Nephron (organoid): ENCODE measurements around the gene CEP192.

ENCODE experiments used
- H3K27ac Mint-ChIP-seq, 3 experiments: 2 replicates each; pipeline ENCODE4 v1.8.0; 2020; ENCODE audit warnings: mixed read lengths in 3 of 3, mild to moderate bottlenecking in 2 of 3, moderate library complexity in 1 of 3
- H3K27me3 Mint-ChIP-seq: 2 replicates; pipeline ENCODE4 v1.8.0; 2021; ENCODE audit warnings: low read depth, mild to moderate bottlenecking, moderate library complexity, mixed read lengths
- H3K36me3 Mint-ChIP-seq: 2 replicates; pipeline ENCODE4 v1.8.0; 2020; ENCODE audit warnings: low read depth, mixed read lengths
- H3K4me1 Mint-ChIP-seq: 2 replicates; pipeline ENCODE4 v1.8.0; 2020; ENCODE audit warnings: mixed read lengths
- H3K4me3 Mint-ChIP-seq, 3 experiments: 2 replicates each; pipeline ENCODE4 v1.8.0; 2020; ENCODE audit warnings: mild to moderate bottlenecking in 3 of 3, mixed read lengths in 3 of 3, moderate library complexity in 2 of 3
- H3K9me3 Mint-ChIP-seq: 2 replicates; pipeline ENCODE4 v1.8.0; 2020; ENCODE audit warnings: mixed read lengths
- CTCF ChIP-seq, 3 experiments: fragments of 200-600 bp; sonication (generic); IDR thresholded peaks; one replicate each; pipeline ENCODE4 v1.5.0; 2021; ENCODE audit warnings: antibody characterized with exemption in 3 of 3; ENCODE audit not compliant: unreplicated experiment in 3 of 3

The CEP192 gene

GRCh38 chr18:12989397-12990122, 1.6 kb upstream of the CEP192 start:
- Mint-ChIP-seq H3K36me3 (peaks cover 5% of the 10 kb centered on the region), H3K4me3 (peak overlapping the region; percentile 88 to 99 (median 94)), H3K27me3 (no peaks in the 10 kb centered on the region), H3K27ac (peak overlapping the region; percentile 87 to 97 (median 97)), H3K4me1 (peaks cover 27% of the 10 kb centered on the region), H3K9me3 (no peaks in the 10 kb centered on the region)
- no peak for TF ChIP-seq CTCF (IDR thresholded peaks at IDR 0.05; ENCODE audit: unreplicated experiment in 3 of 3)

GRCh38 chr18:12990123-12990475, 1.1 kb upstream of the CEP192 start:
- TF ChIP-seq CTCF (IDR thresholded peaks at IDR 0.05; ENCODE audit: unreplicated experiment in 3 of 3): no peak
- Mint-ChIP-seq H3K27me3 (no peaks in the 10 kb centered on the region), H3K27ac (peak overlapping the region; percentile 87 to 97 (median 97))

DNA sequence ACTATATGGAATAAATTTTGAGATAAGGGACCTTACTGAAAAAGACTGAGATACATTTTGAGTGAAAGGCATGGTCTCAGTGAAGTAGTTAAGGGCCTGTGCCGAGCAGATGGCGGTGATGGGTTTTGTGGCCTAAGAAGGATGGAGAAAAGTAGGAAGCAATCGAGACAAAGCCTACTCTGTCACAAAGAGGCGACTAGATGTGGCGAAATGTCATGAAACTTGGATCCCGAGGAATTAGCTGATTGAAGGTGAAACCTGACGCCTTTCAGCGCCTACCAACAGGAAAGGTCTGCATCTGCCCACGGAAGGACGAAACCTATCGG, 558 bp upstream of the CEP192 start:
- Mint-ChIP-seq H3K4me3 (peak overlapping the region; percentile 88 to 99 (median 94)), H3K27ac (peak overlapping the region; percentile 87 to 97 (median 97)), H3K27me3 (no peaks in the 10 kb centered on the region), H3K4me1 (peaks cover 27% of the 10 kb centered on the region), H3K9me3 (no peaks in the 10 kb centered on the region), H3K36me3 (no peaks in the 10 kb centered on the region)
- TF ChIP-seq CTCF (IDR thresholded peaks at IDR 0.05; ENCODE audit: unreplicated experiment in 3 of 3): no peak

More at GRCh38 chr18:12990123-12990475, 1.1 kb upstream of the CEP192 start:
- Mint-ChIP-seq H3K36me3 (peaks cover 3% of the 10 kb centered on the region), H3K4me3 (peak overlapping the region; percentile 88 to 99 (median 94)), H3K9me3 (no peaks in the 10 kb centered on the region), H3K4me1 (peaks cover 27% of the 10 kb centered on the region)

DNA sequence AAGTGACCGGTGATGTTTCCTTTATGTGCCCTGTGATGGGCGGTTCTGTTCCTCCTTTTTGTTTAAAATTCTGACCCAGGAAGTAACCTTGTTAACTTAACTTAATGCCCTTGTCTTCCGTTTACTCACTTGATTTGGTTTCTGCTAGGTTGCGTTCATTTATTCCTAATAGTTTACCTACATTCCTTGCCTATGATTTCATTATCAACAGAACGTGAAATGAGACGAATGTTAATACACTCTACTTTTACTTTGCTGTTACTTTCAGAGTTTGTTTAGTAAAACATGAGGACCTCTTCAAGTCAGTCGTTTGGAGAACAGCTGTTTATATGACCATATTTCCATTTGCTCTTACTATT, 638 bp downstream of the CEP192 start:
- no peak for TF ChIP-seq CTCF (IDR thresholded peaks at IDR 0.05; ENCODE audit: unreplicated experiment in 3 of 3)
- Mint-ChIP-seq H3K4me3 (peak overlapping the region; percentile 88 to 99 (median 94)), H3K27me3 (no peaks in the 10 kb centered on the region)

GRCh38 chr18:12993439-12993838, 2.3 kb downstream of the CEP192 start:
- Mint-ChIP-seq H3K27ac (no peak overlapping the region), H3K27me3 (no peaks in the 10 kb centered on the region), H3K4me1 (peaks cover 31% of the 10 kb centered on the region), H3K9me3 (no peaks in the 10 kb centered on the region), H3K4me3 (peak overlapping the region in 2 of 3 experiments; percentile 88 to 99), H3K36me3 (no peaks in the 10 kb centered on the region)
- no peak for TF ChIP-seq CTCF (IDR thresholded peaks at IDR 0.05; ENCODE audit: unreplicated experiment in 3 of 3)

More for the DNA sequence above, 638 bp downstream of the CEP192 start:
- no peaks in the 10 kb centered on the region for H3K36me3 Mint-ChIP-seq
- peak overlapping the region; percentile 83 to 97 (median 87) for H3K27ac Mint-ChIP-seq
- peaks cover 27% of the 10 kb centered on the region for H3K4me1 Mint-ChIP-seq
- H3K9me3 Mint-ChIP-seq: no peaks in the 10 kb centered on the region

- peaks cover 28% of the 10 kb centered on the region for H3K4me1 Mint-ChIP-seq
- H3K27me3 Mint-ChIP-seq: no peaks in the 10 kb centered on the region
- H3K36me3 Mint-ChIP-seq: no peaks in the 10 kb centered on the region
- no peak overlapping the region for H3K4me3 Mint-ChIP-seq
- no peak overlapping the region for H3K27ac Mint-ChIP-seq
- H3K9me3 Mint-ChIP-seq: no peaks in the 10 kb centered on the region
- no peak for TF ChIP-seq CTCF (IDR thresholded peaks at IDR 0.05; ENCODE audit: unreplicated experiment in 3 of 3)
These were observed 4.3 kb downstream of the CEP192 start for GRCh38 chr18:12995424-12995823.
